Suppressor macrophage (primary cell): ENCODE data around the gene RILP.

ENCODE experiments used
- DNase-seq, 4 experiments: peaks; one replicate each; pipeline ENCODE4 v3.0.0-alpha.2; 2020 to 2022

Gene RILP

GRCh38 chr17:1648173-1648962, 1.3 kb downstream of the RILP start:
- DNase-seq = peak; percentile 48 to 73 (median 58)

GRCh38 chr17:1647802-1648171, 1.9 kb downstream of the RILP start:
- no peak for DNase-seq

- no peak for DNase-seq
These were observed 3.3 kb downstream of the RILP start for GRCh38 chr17:1646199-1646875.

GRCh38 chr17:1645207-1646171, 4.2 kb downstream of the RILP start, which contains the start of gene SCARF1:
TSS of gene SCARF1 (minus strand) at chr17:1645732. CDS start at chr17:1645697, 35 bp downstream.
- peak; percentile 69 to 91 (median 84) for DNase-seq

- DNase-seq = peak; percentile 40 to 76 (median 66)
These were observed 5.0 kb downstream of the RILP start for GRCh38 chr17:1644493-1645206.

- DNase-seq = peak; percentile 45 to 68 (median 62)
These were observed 5.6 kb downstream of the RILP start for GRCh38 chr17:1643999-1644492.

GRCh38 chr17:1643293-1643998, 6.2 kb downstream of the RILP start:
- peak; percentile 42 to 72 (median 54) for DNase-seq

GRCh38 chr17:1641065-1641403, 8.6 kb downstream of the RILP start:
- DNase-seq = no peak

- DNase-seq = no peak
These were observed 9.2 kb downstream of the RILP start for GRCh38 chr17:1640329-1641064.

GRCh38 chr17:1639549-1640180, 10.0 kb downstream of the RILP start:
- peak in 1 of 4 experiments; percentile 14 for DNase-seq

GRCh38 chr17:1638624-1639300, 10.9 kb downstream of the RILP start:
- no peak for DNase-seq

GRCh38 chr17:1638171-1638590, 11.5 kb downstream of the RILP start:
- DNase-seq = peak; percentile 26 to 61 (median 46)

GRCh38 chr17:1636732-1637285, 12.9 kb downstream of the RILP start:
- DNase-seq = no peak

- no peak for DNase-seq
These were observed 13.8 kb downstream of the RILP start for GRCh38 chr17:1635675-1636465.

GRCh38 chr17:1634841-1635650, 14.6 kb downstream of the RILP start:
- DNase-seq = no peak

- peak in 3 of 4 experiments; percentile 43 to 52 (median 44) for DNase-seq
These were observed 19.0 kb downstream of the RILP start for GRCh38 chr17:1630662-1631061.
